CD4-positive, alpha-beta T cell treated with Interleukin-4 for 4 hours (primary cell): ENCODE results near the gene BFSP1.

Experiments used
- DNase-seq: peaks from one replicate; pipeline ENCODE4 v3.0.0-alpha.2; 2020

The BFSP1 gene

DNA sequence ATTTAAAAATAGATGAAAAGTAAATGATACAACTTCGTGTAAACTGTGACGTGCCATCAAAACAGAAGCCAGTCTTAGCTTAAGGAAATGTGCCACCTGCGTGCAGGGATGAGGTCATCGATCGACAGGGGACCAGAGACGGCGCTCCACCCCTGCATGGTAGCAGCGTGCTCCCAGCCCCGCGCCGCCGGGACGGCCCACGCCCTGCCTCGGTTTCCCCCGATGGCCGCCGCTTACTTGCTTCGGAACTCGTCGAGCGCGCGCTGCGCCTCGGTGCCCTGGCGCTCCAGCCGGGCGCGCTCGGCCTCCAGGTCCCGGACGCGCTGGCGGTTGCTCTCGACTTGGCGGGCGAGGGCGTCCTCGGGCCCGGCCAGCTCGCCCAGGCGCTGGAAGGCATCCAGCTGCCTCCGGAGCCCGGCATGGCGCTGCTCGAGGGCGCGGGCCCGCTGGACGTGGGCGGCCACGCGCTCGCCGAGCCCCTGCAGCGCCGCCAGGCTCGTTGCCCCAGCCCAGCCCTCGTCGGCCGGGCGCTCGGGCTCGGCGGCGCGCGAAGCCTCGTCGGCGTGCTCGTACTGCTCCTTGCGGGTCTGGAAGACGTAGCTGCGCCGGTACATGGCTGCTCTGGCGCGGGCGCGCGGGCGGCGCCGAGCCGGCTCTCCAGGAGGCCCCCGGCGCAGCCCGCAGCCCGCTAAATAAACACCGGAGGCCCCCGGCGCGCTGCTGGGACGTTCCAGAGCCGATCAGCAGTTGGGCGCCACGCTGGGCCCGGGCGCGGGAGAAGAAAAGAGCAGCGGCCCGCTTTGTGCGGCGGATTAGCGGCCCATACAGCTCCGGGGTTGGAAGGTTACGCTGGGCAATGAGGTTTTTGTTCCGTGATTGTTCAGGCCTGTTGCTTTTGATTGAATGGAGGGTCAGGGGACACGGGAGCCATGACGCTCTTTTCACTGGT is at the start of gene BFSP1:
Gene BFSP1, minus strand, starts transcription at position 664 of the 949 bp plus-strand sequence. Its CDS starts 50 bp downstream, at position 614.
- peak; percentile 32 for DNase-seq

DNA sequence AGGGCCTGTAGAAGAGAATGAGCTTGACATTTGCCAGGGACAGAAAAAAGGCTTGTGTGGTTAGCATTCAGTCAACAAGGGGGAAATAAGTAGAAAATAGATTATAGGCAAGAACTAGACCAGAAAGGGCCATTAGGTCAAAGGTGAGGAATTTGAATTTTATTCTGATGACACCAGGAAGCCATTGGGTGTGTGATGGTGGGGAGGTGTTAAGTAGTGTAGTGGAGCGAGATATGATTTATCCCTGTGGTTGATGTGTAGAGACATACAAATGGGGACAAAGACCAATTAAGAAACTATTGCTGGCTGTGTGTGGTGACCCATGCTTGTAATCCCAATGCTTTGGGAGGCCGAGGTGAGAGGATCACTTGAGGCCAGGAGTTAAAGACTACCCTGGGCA is 49.7 kb upstream of the BFSP1 start:
- no peak for DNase-seq

- no peak for DNase-seq
Observed at GRCh38 chr20:17579369-17580039, 48.3 kb upstream of the BFSP1 start.

GRCh38 chr20:17576215-17576614 is 45.0 kb upstream of the BFSP1 start:
- no peak for DNase-seq

GRCh38 chr20:17573463-17573862 is 42.3 kb upstream of the BFSP1 start:
- DNase-seq, result no peak

DNA sequence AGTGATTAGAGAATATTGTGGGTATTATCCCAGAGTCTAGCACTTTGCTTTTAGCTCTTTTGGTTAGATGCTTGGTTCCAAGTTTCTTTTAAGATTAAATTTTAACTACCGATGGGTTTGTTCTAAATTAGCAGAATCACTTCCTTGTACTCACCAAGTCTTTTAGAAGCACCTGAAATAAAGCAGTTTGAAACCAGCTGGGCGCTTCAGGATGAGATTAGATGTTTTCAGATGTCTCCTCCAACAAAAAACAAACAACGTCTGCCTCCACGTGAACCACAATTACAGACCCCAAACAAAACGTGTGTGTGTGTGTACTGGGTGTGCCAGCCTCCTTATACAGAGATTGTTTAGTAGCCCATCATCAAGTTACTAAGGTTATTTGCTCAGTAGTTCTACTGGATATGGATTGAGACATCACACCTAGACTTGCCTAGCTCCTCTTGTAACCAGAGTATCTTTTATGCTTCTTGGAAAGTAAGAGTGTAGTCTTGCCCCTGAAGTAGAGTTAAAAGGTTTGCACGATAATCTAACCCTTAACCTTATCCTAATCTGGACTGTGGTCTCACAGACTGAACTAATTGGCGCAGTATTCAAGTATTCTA is 41.0 kb upstream of the BFSP1 start:
- no peak for DNase-seq

DNA sequence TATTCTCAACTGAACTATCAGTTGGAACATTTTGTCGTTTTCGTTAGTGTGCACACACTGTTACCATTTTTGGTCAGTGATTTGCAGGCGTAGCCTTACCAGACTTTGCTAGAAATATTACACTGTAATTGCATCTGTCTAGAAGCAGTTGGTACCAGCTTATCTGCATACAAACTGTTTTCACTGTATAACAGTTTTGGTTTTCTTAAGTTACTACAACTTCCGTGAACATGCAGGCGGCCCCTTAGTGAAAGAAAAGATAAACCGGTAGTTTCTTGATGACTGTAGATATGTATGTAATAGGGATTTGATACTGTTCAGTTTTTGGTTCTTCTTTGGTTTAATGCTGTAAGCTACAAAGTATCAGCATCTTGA is 40.0 kb upstream of the BFSP1 start:
- peak; percentile 18 for DNase-seq

DNA sequence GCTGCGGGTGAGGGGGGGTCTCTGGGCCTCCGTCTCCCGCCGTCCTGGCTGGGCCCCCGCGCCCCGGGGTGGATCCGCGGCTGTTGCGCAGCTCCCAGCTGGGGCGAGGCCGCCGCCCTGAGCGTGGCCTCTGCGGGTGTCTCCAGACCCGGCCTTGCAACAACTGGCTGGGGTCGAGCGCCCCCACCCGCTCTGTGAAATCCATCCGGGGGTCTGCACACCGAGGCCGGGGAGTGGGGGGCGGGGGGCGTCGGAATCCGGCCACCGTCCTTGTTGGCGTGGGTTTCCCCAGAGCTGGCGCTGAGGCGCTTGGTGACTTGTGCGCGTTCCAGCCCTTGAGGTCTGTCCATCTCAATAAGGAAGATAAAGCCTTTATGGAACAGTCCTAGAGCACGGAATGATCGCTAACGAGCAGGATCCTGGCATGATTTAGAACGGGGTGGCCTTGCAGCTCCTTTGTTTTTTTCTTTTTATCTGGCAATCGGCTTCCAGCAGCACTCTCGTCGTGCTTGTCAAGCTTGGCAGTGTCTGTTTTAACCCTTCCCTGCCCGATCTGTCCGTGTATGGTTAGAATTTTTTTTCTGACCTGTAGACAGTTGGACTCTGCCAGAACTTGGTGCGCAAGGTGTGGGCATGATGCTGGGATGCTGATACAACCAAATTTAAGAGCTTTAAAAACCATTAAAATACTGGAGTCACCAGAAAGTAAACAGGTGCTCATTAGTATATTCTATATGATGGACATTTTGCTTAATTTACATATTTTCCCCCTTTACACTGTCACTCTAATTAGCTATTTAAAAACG is 39.4 kb upstream of the BFSP1 start:
- no peak for DNase-seq

DNA sequence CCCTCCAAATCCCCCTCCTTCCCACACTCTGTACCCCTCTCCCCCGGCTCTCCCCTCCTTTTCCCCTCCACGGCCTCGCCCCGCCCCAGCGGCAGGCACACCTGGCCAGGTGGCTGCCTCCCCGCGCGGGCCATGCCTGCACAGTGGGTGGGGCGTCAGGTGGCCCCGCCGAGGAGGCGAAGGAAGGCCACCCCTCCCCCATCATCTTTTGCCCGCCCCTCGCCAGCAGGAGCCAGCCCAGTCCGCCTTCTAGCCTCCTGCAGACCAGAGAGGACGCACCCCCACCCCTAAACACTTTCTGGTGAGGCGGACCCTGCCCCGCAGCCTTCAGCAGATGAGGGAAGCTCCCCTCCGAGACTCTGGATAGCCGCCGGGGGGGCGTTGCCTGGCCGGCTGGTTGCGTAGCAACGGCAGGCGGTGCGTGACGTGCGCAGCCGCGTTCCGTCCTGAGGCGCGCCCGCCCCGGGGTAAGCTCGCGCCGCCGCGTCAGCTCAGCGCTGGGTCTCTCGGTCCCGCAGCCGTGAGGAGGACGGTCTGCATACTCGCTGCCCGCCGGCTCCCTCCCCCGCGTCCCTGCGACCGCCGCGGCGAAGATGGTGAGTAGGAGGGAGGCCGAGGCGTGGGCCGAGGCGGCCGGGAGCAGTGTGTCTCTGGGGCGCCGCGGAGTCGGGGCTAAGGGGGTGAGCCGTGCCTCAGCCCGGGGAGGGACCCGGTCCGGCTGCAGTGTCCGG is 38.6 kb upstream of the BFSP1 start, which contains the start of gene DSTN:
Gene DSTN, plus strand, starts transcription at position 460 of the 731 bp plus-strand sequence. Its CDS starts 134 bp downstream, at position 594.
- DNase-seq, result peak; percentile 83

GRCh38 chr20:17568972-17569521 is 37.9 kb upstream of the BFSP1 start:
- no peak for DNase-seq

DNA sequence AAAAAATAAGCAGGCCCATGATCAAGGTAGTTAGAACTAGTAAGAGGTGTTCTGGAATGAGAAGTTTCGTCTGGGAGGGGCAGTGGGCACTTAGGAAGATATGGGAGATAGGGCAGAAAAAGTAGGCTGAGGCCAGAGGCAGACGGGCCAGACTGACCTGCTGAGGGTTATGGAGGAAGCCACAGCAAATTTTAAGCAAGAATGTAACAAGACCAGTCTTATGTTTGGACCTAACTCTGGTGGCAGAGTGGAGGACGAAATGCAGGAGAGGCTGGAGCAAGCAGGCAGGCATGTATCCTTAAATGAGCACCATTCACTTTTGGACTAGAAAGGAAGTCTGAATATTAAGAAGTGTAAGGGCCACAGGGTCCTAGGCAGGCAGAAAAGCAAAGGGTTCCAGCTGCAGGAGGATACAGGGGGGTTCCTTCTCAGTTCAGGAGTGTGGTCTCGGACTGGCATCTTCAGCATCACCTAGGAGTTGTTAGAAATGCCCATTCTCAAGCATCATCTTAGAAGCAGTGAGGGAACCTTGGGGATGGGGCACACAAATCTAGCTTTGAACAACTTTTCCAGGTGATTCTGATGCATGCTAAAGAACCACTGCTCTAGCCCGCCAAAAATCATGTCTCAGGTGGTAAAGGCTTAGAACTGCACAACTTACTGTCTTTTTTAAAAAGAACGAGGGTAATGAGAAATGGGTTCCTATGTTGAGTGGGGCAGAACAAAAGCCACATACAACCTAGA is 37.0 kb upstream of the BFSP1 start:
- no peak for DNase-seq

GRCh38 chr20:17566345-17566744 is 35.2 kb upstream of the BFSP1 start:
- DNase-seq, result no peak

DNA sequence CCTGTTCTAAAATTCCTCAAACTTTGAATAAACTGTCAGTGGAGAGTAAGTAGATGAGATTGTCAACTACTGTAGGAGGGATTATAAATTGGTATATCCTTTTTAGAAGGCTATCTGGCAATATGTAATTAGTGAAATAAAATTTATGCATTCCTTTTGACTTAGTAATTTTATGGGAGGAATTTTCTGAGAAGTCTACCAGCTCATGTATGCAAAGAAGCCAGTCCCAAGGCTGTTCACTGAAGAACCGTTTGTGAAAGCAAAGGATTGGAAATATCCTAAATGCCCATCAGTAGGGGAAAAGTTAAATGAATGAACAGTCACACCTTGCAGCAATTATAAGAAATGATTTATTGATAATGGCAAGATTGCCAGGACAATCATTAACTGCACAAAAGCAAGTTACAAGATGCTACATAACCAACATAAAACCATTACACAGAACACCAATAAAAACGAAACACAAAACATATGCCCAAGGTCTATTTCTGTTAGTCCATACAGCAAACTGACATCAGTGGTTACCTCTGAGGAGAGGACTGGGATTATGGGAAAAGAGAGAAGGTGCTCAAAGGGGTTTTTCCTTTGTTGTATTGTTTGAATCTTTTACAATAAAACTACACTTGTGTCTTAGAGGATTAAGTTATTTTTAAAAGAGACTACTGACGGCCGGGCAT is 34.1 kb upstream of the BFSP1 start:
- no peak for DNase-seq

- DNase-seq, result no peak
Observed at GRCh38 chr20:17562804-17563305, 31.7 kb upstream of the BFSP1 start.

GRCh38 chr20:17560344-17561074 is 29.3 kb upstream of the BFSP1 start:
- no peak for DNase-seq

- DNase-seq, result no peak
Observed at GRCh38 chr20:17559338-17559737, 28.2 kb upstream of the BFSP1 start.

DNA sequence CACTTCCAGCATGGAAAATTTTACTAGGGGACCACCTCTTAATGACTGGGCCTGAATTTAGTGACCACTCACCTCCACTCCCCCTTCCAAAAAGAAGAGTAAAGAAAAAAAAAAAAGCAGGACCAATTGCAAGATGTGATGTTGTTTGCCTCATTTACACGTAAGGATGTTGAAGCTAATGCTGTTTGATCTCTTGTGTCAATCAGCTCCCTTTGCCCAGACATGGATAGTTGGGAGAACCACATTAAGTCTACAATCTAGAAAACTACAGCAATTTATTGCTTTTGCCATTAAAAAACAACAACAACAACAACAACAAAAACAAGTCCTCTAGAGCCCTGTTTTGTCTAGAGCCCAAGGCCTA is 27.7 kb upstream of the BFSP1 start:
- no peak for DNase-seq

- DNase-seq, result no peak
Observed at GRCh38 chr20:17558154-17558940, 27.2 kb upstream of the BFSP1 start.

GRCh38 chr20:17557675-17558006 is 26.5 kb upstream of the BFSP1 start:
- DNase-seq, result no peak
